HL-60 (cell line): Measurements from ENCODE around the gene KIFC1.

Source experiments
- GABPA ChIP-seq: IDR thresholded peaks from 2 replicates; pipeline ENCODE4 v1.6.1; 2012; ENCODE audit warnings: low read depth
- POLR2AphosphoS5 ChIP-seq: IDR thresholded peaks from 2 replicates; pipeline ENCODE4 v1.6.1; 2012; ENCODE audit warnings: low read depth
- SPI1 ChIP-seq: IDR thresholded peaks from 2 replicates; pipeline ENCODE4 v1.6.1; 2012; ENCODE audit warnings: low read depth, mild to moderate bottlenecking, borderline replicate concordance
- TF ChIP-seq, protein P1 (sequence below): IDR thresholded peaks from one replicate; pipeline ENCODE4 v1.5.1; 2011; ENCODE audit warnings: low read length, control low read depth, inconsistent platforms; ENCODE audit not compliant: insufficient read depth
- TF ChIP-seq, protein P2 (sequence below): IDR thresholded peaks from 2 replicates; pipeline ENCODE4 v1.6.1; 2012; ENCODE audit warnings: low read depth; ENCODE audit not compliant: insufficient replicate concordance

DNA sequence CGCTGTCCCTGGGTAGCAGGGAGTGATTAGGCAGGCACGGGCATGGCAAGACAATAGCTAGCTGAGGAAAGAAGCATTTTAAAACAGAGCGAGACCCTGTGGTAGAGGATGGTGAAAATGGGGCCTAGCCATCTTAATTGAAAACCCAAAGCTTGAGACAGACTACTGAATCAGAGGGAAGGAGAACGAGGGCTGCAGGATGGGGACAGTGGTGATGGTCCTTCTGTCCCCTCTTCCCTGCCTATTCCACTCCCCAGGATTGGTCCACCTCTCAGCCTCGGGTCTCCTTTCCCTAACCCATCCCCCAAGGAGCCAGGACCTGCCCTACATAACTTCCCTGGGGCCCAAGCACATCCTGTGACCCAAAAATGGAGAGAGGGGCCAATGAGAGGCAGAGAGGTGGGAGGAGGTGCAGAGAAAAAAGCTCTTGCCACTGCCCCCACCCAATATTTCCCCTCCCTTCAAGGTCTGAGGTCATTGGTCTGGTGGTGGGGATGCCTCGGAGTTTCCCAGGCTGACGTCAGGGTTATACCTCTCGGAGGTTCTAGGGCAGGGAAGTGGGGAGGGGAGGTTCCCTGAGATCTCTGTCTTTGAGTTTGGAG is 27.2 kb downstream of the KIFC1 start:
- TF ChIP-seq, protein P1, sequence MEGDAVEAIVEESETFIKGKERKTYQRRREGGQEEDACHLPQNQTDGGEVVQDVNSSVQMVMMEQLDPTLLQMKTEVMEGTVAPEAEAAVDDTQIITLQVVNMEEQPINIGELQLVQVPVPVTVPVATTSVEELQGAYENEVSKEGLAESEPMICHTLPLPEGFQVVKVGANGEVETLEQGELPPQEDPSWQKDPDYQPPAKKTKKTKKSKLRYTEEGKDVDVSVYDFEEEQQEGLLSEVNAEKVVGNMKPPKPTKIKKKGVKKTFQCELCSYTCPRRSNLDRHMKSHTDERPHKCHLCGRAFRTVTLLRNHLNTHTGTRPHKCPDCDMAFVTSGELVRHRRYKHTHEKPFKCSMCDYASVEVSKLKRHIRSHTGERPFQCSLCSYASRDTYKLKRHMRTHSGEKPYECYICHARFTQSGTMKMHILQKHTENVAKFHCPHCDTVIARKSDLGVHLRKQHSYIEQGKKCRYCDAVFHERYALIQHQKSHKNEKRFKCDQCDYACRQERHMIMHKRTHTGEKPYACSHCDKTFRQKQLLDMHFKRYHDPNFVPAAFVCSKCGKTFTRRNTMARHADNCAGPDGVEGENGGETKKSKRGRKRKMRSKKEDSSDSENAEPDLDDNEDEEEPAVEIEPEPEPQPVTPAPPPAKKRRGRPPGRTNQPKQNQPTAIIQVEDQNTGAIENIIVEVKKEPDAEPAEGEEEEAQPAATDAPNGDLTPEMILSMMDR: no peak
- TF ChIP-seq, protein P2, sequence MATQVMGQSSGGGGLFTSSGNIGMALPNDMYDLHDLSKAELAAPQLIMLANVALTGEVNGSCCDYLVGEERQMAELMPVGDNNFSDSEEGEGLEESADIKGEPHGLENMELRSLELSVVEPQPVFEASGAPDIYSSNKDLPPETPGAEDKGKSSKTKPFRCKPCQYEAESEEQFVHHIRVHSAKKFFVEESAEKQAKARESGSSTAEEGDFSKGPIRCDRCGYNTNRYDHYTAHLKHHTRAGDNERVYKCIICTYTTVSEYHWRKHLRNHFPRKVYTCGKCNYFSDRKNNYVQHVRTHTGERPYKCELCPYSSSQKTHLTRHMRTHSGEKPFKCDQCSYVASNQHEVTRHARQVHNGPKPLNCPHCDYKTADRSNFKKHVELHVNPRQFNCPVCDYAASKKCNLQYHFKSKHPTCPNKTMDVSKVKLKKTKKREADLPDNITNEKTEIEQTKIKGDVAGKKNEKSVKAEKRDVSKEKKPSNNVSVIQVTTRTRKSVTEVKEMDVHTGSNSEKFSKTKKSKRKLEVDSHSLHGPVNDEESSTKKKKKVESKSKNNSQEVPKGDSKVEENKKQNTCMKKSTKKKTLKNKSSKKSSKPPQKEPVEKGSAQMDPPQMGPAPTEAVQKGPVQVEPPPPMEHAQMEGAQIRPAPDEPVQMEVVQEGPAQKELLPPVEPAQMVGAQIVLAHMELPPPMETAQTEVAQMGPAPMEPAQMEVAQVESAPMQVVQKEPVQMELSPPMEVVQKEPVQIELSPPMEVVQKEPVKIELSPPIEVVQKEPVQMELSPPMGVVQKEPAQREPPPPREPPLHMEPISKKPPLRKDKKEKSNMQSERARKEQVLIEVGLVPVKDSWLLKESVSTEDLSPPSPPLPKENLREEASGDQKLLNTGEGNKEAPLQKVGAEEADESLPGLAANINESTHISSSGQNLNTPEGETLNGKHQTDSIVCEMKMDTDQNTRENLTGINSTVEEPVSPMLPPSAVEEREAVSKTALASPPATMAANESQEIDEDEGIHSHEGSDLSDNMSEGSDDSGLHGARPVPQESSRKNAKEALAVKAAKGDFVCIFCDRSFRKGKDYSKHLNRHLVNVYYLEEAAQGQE: no peak
- TF ChIP-seq POLR2AphosphoS5 (no peak), GABPA (no peak), SPI1 (no peak)
